HG03558 (cell line): ENCODE results near the gene TMEM127.
"Not testable (repeated sequence)": the region's sequence is repeated elsewhere in the genome, so short reads cannot be mapped to it uniquely, and the experiment has no call there.

ENCODE experiments used
- ATAC-seq: cut with Tn5 transposase; IDR thresholded peaks from one replicate; pipeline ENCODE4 v1.9.1; 2021; ENCODE audit warnings: moderate number of reproducible peaks; ENCODE audit not compliant: unreplicated experiment; ENCODE audit errors: extremely low read depth

TMEM127 gene

GRCh38 chr2:96264656-96265348, 995 bp downstream of the TMEM127 start:
- ATAC-seq: no peak

- no peak for ATAC-seq
These were observed 1.7 kb downstream of the TMEM127 start for GRCh38 chr2:96264086-96264485.

GRCh38 chr2:96262306-96262705, 3.5 kb downstream of the TMEM127 start:
- no peak for ATAC-seq

GRCh38 chr2:96261328-96262003, 4.3 kb downstream of the TMEM127 start:
- ATAC-seq: no peak

- no peak for ATAC-seq
These were observed 5.2 kb downstream of the TMEM127 start for GRCh38 chr2:96260387-96261260.

GRCh38 chr2:96259497-96259921, 6.3 kb downstream of the TMEM127 start:
- ATAC-seq: no peak

- no peak for ATAC-seq
These were observed 7.4 kb downstream of the TMEM127 start for GRCh38 chr2:96258166-96259022.

GRCh38 chr2:96257744-96258143, 8.1 kb downstream of the TMEM127 start:
- not testable (repeated sequence) for ATAC-seq

GRCh38 chr2:96256611-96257113, 9.1 kb downstream of the TMEM127 start:
- ATAC-seq: no peak

GRCh38 chr2:96254571-96254970, 11.2 kb downstream of the TMEM127 start:
- ATAC-seq: no peak

GRCh38 chr2:96253006-96253405, 12.8 kb downstream of the TMEM127 start:
- ATAC-seq: no peak

GRCh38 chr2:96252526-96252925, 13.3 kb downstream of the TMEM127 start:
- no peak for ATAC-seq

- ATAC-seq: no peak
These were observed 14.0 kb downstream of the TMEM127 start for GRCh38 chr2:96251721-96252292.

- ATAC-seq: no peak
These were observed 15.6 kb downstream of the TMEM127 start for GRCh38 chr2:96250188-96250587.

- ATAC-seq: no peak
These were observed 16.1 kb downstream of the TMEM127 start for GRCh38 chr2:96249654-96250053.

GRCh38 chr2:96248624-96249023, 17.2 kb downstream of the TMEM127 start:
- no peak for ATAC-seq

GRCh38 chr2:96247896-96248295, 17.9 kb downstream of the TMEM127 start:
- ATAC-seq: no peak

GRCh38 chr2:96247009-96247408, 18.8 kb downstream of the TMEM127 start:
- no peak for ATAC-seq

GRCh38 chr2:96245609-96246390, 20.0 kb downstream of the TMEM127 start:
- ATAC-seq: no peak
